Activated gamma-delta T cell treated with Interleukin-2 at 50 U/mL for 16 hours (primary cell): ENCODE data around the gene ROCK2.
"Not testable (repeated sequence)": the region's sequence is repeated elsewhere in the genome, so short reads cannot be mapped to it uniquely, and the experiment has no call there.

Experiments used
- DNase-seq: peaks from one replicate; pipeline ENCODE4 v3.0.0-alpha.2; 2020

Gene ROCK2

GRCh38 chr2:11166476-11166875 is 178.0 kb downstream of the ROCK2 start:
- DNase-seq = no peak

- not testable (repeated sequence) for DNase-seq
These were observed 179.4 kb downstream of the ROCK2 start for GRCh38 chr2:11165046-11165445.

- DNase-seq = no peak
These were observed 180.8 kb downstream of the ROCK2 start for GRCh38 chr2:11163439-11164317.

GRCh38 chr2:11161747-11162146 is 182.7 kb downstream of the ROCK2 start:
- DNase-seq = no peak

GRCh38 chr2:11160731-11161455 is 183.5 kb downstream of the ROCK2 start:
- no peak for DNase-seq

- no peak for DNase-seq
These were observed 184.2 kb downstream of the ROCK2 start for GRCh38 chr2:11160256-11160655.

- no peak for DNase-seq
These were observed 184.8 kb downstream of the ROCK2 start for GRCh38 chr2:11159574-11160170.

- DNase-seq = no peak
These were observed 185.4 kb downstream of the ROCK2 start for GRCh38 chr2:11158916-11159573.

- DNase-seq = no peak
These were observed 186.7 kb downstream of the ROCK2 start for GRCh38 chr2:11157731-11158130.

- no peak for DNase-seq
These were observed 187.1 kb downstream of the ROCK2 start for GRCh38 chr2:11157296-11157695.

- DNase-seq = no peak
These were observed 187.9 kb downstream of the ROCK2 start for GRCh38 chr2:11156396-11157075.

GRCh38 chr2:11155381-11156035 is 188.9 kb downstream of the ROCK2 start, which contains the start of gene SLC66A3:
SLC66A3 (plus strand) TSS chr2:11155467; CDS start chr2:11155547, 80 bp downstream.
- no peak for DNase-seq

- peak; percentile 99 for DNase-seq
These were observed 189.5 kb downstream of the ROCK2 start for GRCh38 chr2:11154923-11155380.

- DNase-seq = peak; percentile 21
These were observed 190.2 kb downstream of the ROCK2 start for GRCh38 chr2:11154016-11154922.

- no peak for DNase-seq
These were observed 191.8 kb downstream of the ROCK2 start for GRCh38 chr2:11152591-11152990.

- DNase-seq = no peak
These were observed 197.2 kb downstream of the ROCK2 start for GRCh38 chr2:11147263-11147662.

- DNase-seq = no peak
These were observed 198.4 kb downstream of the ROCK2 start for GRCh38 chr2:11146076-11146475.

- no peak for DNase-seq
These were observed 199.1 kb downstream of the ROCK2 start for GRCh38 chr2:11145350-11145749.

GRCh38 chr2:11144738-11145079 is 199.7 kb downstream of the ROCK2 start:
- DNase-seq = no peak

- DNase-seq = no peak
These were observed 200.2 kb downstream of the ROCK2 start for GRCh38 chr2:11144077-11144737.
